ENCODE data around the gene GRK4. TPM values are rescaled to one million over a fixed set of nuclear protein-coding genes. Genes with fewer than 3 reads are reported as not detected.

Gene GRK4
- total RNA-seq, 1 donor from 2014 or later: 9.3 TPM

DNA sequence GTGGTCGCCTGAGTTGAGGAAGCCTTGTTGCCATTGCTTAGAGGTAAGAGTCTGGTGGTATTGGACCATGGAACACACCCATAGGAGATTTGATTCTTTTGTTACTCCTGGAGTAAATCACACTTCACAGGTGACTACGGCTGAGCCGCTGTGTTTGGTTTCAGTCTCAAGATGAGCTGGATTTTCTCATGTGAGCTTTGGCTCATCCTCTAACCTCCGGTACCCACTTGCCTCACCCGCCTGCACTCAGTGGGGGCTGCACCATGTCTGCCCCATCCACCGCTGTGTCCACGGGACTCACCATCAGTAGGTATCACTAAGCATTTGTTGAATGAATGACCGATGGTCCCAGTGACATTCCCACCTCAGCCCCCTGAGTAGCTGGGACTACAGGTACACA lies 58.3 kb downstream of the GRK4 start:
- no peak overlapping the region for H3K4me3 Mint-ChIP-seq
- TF ChIP-seq, protein P1, sequence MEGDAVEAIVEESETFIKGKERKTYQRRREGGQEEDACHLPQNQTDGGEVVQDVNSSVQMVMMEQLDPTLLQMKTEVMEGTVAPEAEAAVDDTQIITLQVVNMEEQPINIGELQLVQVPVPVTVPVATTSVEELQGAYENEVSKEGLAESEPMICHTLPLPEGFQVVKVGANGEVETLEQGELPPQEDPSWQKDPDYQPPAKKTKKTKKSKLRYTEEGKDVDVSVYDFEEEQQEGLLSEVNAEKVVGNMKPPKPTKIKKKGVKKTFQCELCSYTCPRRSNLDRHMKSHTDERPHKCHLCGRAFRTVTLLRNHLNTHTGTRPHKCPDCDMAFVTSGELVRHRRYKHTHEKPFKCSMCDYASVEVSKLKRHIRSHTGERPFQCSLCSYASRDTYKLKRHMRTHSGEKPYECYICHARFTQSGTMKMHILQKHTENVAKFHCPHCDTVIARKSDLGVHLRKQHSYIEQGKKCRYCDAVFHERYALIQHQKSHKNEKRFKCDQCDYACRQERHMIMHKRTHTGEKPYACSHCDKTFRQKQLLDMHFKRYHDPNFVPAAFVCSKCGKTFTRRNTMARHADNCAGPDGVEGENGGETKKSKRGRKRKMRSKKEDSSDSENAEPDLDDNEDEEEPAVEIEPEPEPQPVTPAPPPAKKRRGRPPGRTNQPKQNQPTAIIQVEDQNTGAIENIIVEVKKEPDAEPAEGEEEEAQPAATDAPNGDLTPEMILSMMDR (conservative IDR thresholded peaks at IDR 0.05): no peak
- H3K4me1 Mint-ChIP-seq (ENCODE audit: unreplicated experiment): no peaks in the 10 kb centered on the region
- no peak overlapping the region for H3K27ac Mint-ChIP-seq
- H3K27me3 Mint-ChIP-seq: peaks cover 8% of the 10 kb centered on the region
- H3K9me3 Mint-ChIP-seq: peaks cover 11% of the 10 kb centered on the region
- no peak for DNase-seq (ENCODE audit: extremely low spot score, unreplicated experiment)
- H3K36me3 Mint-ChIP-seq: no peaks in the 10 kb centered on the region

DNA sequence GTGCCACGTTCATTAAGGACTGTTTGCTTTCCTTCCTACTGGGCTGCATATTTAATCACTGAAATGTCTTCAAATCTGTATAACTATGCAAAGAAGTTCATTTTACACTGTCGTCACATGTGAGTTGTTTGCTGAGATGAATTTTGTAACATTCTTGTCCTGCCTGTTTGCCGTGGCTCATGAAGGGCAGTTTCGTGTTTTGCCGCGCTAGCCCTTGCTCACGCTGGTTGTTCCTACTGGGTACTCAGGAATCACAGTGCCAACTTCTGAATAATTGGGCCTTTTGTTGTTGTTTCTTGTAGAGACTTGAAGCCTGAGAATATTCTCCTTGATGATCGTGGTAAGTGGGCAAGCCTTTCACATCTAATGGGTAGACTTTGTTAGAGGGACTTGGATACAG lies 58.7 kb downstream of the GRK4 start:
- Mint-ChIP-seq H3K4me1 (ENCODE audit: unreplicated experiment) (no peaks in the 10 kb centered on the region), H3K36me3 (no peaks in the 10 kb centered on the region), H3K4me3 (no peak overlapping the region), H3K9me3 (peaks cover 11% of the 10 kb centered on the region), H3K27me3 (peaks cover 8% of the 10 kb centered on the region), H3K27ac (no peak overlapping the region)
- no peak for DNase-seq (ENCODE audit: extremely low spot score, unreplicated experiment)
- TF ChIP-seq, protein P1 (conservative IDR thresholded peaks at IDR 0.05): no peak

DNA sequence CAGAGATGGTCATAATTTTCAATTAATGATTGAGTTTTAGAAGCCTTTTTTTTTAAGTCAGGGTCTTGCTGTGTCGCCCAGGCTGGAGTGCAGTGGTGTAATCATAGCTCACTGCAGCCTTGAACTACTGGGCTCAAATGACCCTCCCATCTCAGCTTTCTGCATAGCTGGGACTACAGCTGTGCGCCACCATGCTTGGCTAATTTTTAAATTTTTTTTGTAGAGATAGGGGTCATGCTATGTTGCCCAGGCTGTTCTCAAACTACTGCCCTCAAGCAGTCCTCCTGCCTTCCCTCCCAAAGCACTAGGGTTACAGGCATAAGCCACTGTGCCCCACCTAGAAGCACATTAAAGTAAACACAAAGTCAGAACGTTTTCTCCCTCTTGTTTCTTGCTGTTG lies 59.3 kb downstream of the GRK4 start:
- no peak for DNase-seq (ENCODE audit: extremely low spot score, unreplicated experiment)
- H3K36me3 Mint-ChIP-seq: no peaks in the 10 kb centered on the region
- no peak overlapping the region for H3K4me3 Mint-ChIP-seq
- peaks cover 11% of the 10 kb centered on the region for H3K9me3 Mint-ChIP-seq
- no peaks in the 10 kb centered on the region for H3K4me1 Mint-ChIP-seq (ENCODE audit: unreplicated experiment)
- no peak overlapping the region for H3K27ac Mint-ChIP-seq
- H3K27me3 Mint-ChIP-seq: peaks cover 8% of the 10 kb centered on the region
- TF ChIP-seq, protein P1 (conservative IDR thresholded peaks at IDR 0.05): no peak

DNA sequence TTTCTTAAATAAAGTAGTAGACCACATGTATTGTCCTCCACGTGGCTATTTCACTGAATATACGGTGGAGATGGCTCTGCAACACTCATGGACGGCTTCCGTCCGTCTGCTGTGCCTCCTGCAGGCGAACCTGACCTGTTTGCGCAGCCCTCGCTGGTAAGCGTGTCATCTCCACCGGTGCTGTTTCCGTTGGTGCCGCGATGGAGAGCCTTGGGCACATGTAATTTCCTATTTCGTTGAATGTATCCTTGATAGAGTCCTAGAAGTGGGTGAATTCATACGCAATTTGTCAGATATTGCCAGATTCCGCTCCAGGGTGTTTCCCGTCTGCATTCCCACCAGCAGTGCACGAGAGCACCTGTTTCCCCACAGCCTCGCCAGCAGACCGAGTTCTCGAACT lies 62.5 kb downstream of the GRK4 start:
- TF ChIP-seq, protein P1 (conservative IDR thresholded peaks at IDR 0.05): no peak
- Mint-ChIP-seq H3K27ac (no peak overlapping the region), H3K36me3 (no peaks in the 10 kb centered on the region), H3K4me1 (ENCODE audit: unreplicated experiment) (no peaks in the 10 kb centered on the region), H3K9me3 (peaks cover 11% of the 10 kb centered on the region), H3K4me3 (no peak overlapping the region), H3K27me3 (peaks cover 4% of the 10 kb centered on the region)
- no peak for DNase-seq (ENCODE audit: extremely low spot score, unreplicated experiment)

DNA sequence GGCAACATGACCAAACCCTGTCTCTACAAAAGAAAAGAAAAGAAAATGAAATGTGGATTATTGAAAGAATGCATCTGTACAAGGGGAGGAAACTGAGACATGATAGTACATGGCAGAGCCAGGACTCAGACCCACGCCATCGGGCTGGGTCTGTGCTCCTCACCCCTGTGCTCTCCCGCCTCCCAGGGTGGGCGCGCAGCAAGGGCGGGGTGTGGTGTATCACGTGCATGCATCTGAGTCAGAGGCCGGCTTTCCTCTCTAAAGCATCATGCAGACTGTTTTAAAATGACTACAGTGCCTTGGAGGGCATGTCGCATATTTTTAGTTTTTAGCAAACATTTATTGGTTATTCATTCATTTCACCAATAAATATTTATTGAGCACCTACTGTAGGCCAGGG lies 63.2 kb downstream of the GRK4 start:
- DNase-seq (ENCODE audit: extremely low spot score, unreplicated experiment): no peak
- H3K36me3 Mint-ChIP-seq: no peaks in the 10 kb centered on the region
- H3K27me3 Mint-ChIP-seq: peaks cover 4% of the 10 kb centered on the region
- no peak overlapping the region for H3K27ac Mint-ChIP-seq
- H3K9me3 Mint-ChIP-seq: peaks cover 11% of the 10 kb centered on the region
- TF ChIP-seq, protein P1 (conservative IDR thresholded peaks at IDR 0.05): no peak
- H3K4me1 Mint-ChIP-seq (ENCODE audit: unreplicated experiment): no peaks in the 10 kb centered on the region
- H3K4me3 Mint-ChIP-seq: no peak overlapping the region

DNA sequence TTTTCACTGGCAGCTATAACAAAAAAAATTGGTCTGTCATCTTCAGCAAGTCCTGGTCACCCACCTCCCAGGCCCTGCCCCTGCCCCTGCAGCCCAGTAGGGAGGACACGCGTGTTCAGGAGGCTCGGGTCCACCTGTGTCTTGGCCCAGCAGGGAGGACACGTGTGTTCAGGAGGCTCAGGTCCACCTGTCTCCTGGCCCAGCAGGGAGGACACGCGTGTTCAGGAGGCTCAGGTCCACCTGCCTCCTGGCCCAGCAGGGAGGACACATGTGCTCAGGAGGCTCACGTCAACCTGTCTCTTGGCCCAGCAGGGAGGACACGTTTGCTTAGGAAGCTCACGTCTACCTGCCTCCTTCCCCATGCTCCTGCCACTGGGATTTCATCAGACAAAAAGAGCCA lies 66.1 kb downstream of the GRK4 start:
- Mint-ChIP-seq H3K9me3 (no peaks in the 10 kb centered on the region), H3K4me1 (ENCODE audit: unreplicated experiment) (no peaks in the 10 kb centered on the region), H3K4me3 (no peak overlapping the region), H3K27me3 (no peaks in the 10 kb centered on the region), H3K36me3 (no peaks in the 10 kb centered on the region), H3K27ac (no peak overlapping the region)
- no peak for DNase-seq (ENCODE audit: extremely low spot score, unreplicated experiment)
- TF ChIP-seq, protein P1 (conservative IDR thresholded peaks at IDR 0.05): no peak
